Upper lobe of left lung (tissue), 4 donors: Measurements from ENCODE around the gene ADIG.

ENCODE experiments used
- EP300 ChIP-seq, 4 donors: sonication (generic); formaldehyde crosslinking; IDR thresholded peaks; one replicate each; pipeline ENCODE4 v1.5.1; 2017; ENCODE audit warnings: antibody characterized with exemption in 4 of 4, control low read depth in 2 of 4
- TF ChIP-seq, protein P1 (sequence below), 6 experiments: fragments of 450-650 bp in 4 of 6; fragments of 200-600 bp in 2 of 6; sonication (generic) in 2 of 6; IDR thresholded peaks; one replicate each; pipeline ENCODE4 v1.5.1; 2016 to 2019; ENCODE audit warnings: antibody characterized with exemption in 6 of 6

DNA sequence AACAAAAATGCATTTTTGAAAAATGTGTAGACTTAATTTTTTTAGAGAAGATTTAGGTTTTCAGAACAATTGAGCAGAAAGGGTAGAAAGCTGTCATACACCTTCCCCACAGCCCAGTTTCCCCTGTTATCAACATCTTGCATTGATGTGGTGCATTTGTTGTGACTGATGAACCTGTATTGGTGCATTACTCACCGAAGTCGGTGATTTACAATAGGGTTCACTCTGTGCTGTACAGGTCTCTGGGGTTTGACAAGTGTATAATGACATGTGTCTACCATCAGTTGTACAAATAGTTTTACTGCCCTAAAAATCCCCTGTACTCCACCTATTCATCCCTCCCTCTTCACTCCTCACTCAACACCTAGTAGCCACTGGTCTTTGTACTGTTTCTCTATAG lies 23.8 kb upstream of the ADIG start:
- TF ChIP-seq, protein P1, sequence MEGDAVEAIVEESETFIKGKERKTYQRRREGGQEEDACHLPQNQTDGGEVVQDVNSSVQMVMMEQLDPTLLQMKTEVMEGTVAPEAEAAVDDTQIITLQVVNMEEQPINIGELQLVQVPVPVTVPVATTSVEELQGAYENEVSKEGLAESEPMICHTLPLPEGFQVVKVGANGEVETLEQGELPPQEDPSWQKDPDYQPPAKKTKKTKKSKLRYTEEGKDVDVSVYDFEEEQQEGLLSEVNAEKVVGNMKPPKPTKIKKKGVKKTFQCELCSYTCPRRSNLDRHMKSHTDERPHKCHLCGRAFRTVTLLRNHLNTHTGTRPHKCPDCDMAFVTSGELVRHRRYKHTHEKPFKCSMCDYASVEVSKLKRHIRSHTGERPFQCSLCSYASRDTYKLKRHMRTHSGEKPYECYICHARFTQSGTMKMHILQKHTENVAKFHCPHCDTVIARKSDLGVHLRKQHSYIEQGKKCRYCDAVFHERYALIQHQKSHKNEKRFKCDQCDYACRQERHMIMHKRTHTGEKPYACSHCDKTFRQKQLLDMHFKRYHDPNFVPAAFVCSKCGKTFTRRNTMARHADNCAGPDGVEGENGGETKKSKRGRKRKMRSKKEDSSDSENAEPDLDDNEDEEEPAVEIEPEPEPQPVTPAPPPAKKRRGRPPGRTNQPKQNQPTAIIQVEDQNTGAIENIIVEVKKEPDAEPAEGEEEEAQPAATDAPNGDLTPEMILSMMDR (IDR thresholded peaks at IDR 0.05) = no peak
- TF ChIP-seq EP300 (IDR thresholded peaks at IDR 0.05) = no peak
